MM.1S (cell line): Measurements from ENCODE around the gene GNE.

Experiments
- DNase-seq: peaks from one replicate; pipeline ENCODE4 v3.0.0-alpha.2; 2015
- H2AFZ ChIP-seq: fragments of 300-600 bp; sonication (generic); 2 replicates; pipeline ENCODE4 v1.6.0; 2016; ENCODE audit warnings: antibody characterized with exemption, low read length
- H3F3A ChIP-seq: fragments of 300-600 bp; sonication (generic); 2 replicates; pipeline ENCODE4 v1.6.1; 2016; ENCODE audit warnings: mild to moderate bottlenecking, antibody characterized with exemption, low read length, moderate library complexity, mixed read lengths; ENCODE audit not compliant: insufficient read depth
- H3K27ac ChIP-seq: fragments of 300-600 bp; sonication (generic); 2 replicates; pipeline ENCODE4 v1.5.1; 2016; ENCODE audit warnings: mild to moderate bottlenecking, low read length
- H3K27me3 ChIP-seq: fragments of 300-600 bp; sonication (generic); replicated peaks from 2 replicates; pipeline ENCODE4 v1.6.0; 2016; ENCODE audit warnings: low read length; ENCODE audit not compliant: insufficient read depth
- H3K36me3 ChIP-seq: fragments of 300-600 bp; sonication (generic); replicated peaks from 2 replicates; pipeline ENCODE4 v1.6.1; 2016; ENCODE audit warnings: mild to moderate bottlenecking, low read length, mixed read lengths; ENCODE audit not compliant: insufficient read depth
- H3K4me1 ChIP-seq: fragments of 300-600 bp; sonication (generic); 2 replicates; pipeline ENCODE4 v1.6.1; 2016; ENCODE audit warnings: low read length, mixed read lengths
- H3K4me2 ChIP-seq: fragments of 300-600 bp; sonication (generic); 2 replicates; pipeline ENCODE4 v1.6.0; 2016; ENCODE audit warnings: low read depth, low read length
- H3K4me3 ChIP-seq: fragments of 300-600 bp; sonication (generic); 2 replicates; pipeline ENCODE4 v1.5.1; 2016; ENCODE audit warnings: low read length, mixed read lengths
- H3K79me2 ChIP-seq: fragments of 300-600 bp; sonication (generic); 2 replicates; pipeline ENCODE4 v1.6.1; 2016; ENCODE audit warnings: mixed run types, low read length, mixed read lengths
- H3K9ac ChIP-seq: fragments of 300-600 bp; sonication (generic); 2 replicates; pipeline ENCODE4 v1.6.1; 2016; ENCODE audit warnings: low read length, mixed read lengths
- H3K9me2 ChIP-seq: fragments of 300-600 bp; sonication (generic); replicated peaks from 2 replicates; pipeline ENCODE4 v1.6.1; 2016; ENCODE audit warnings: mild to moderate bottlenecking, low read length, mixed read lengths; ENCODE audit not compliant: insufficient read depth
- H3K9me3 ChIP-seq: fragments of 300-600 bp; sonication (generic); replicated peaks from 2 replicates; pipeline ENCODE4 v1.6.1; 2016; ENCODE audit warnings: mild to moderate bottlenecking, low read length, mixed read lengths; ENCODE audit not compliant: insufficient read depth
- H4K20me1 ChIP-seq: fragments of 300-600 bp; sonication (generic); 2 replicates; pipeline ENCODE4 v1.6.1; 2016; ENCODE audit warnings: mild to moderate bottlenecking, low read length, moderate library complexity, mixed read lengths; ENCODE audit not compliant: insufficient read depth
- EZH2 ChIP-seq: fragments of 300-600 bp; sonication (generic); optimal IDR thresholded peaks from 2 replicates; pipeline ENCODE3; 2017; ENCODE audit warnings: low read depth, mild to moderate bottlenecking, antibody characterized with exemption, low read length, mixed read lengths
- EZH2phosphoT487 ChIP-seq: fragments of 300-600 bp; sonication (generic); IDR thresholded peaks from 2 replicates; pipeline ENCODE4 v1.6.1; 2018; ENCODE audit warnings: antibody characterized with exemption, low read length
- TF ChIP-seq, protein P1 (sequence below): fragments of 300-600 bp; sonication (generic); IDR thresholded peaks from 2 replicates; pipeline ENCODE4 v1.5.1; 2016; ENCODE audit warnings: antibody characterized with exemption, low read length, mixed read lengths

GNE gene

DNA sequence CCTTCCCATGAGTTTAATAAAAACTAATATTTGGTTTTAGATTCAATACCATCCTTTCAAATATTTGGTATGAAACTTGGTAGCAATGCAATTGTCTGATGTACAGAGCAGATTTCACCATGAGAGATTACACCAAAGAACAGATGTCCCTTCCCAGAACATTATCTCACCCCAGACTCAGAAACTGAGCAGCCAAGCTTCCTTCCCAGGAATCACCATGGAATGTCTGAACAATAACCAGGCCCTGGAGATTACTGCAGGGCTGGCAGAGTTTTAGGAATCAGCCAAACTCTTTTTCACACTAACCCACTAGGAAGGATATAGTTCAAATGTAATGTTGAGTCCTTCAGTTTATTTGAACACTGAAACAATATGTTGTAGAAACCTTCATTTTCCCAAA is 43.7 kb downstream of the GNE start:
- no peak overlapping the region for H3K4me2 ChIP-seq
- H3K27ac ChIP-seq, result no peak overlapping the region
- peaks cover 21% of the 10 kb centered on the region for H4K20me1 ChIP-seq
- H3K9me3 ChIP-seq, result no peaks in the 10 kb centered on the region
- DNase-seq, result no peak
- no peaks in the 10 kb centered on the region for H3F3A ChIP-seq
- H3K79me2 ChIP-seq, result peaks cover 36% of the 10 kb centered on the region
- no peaks in the 10 kb centered on the region for H3K27me3 ChIP-seq
- no peak overlapping the region for H3K4me3 ChIP-seq
- no peak for TF ChIP-seq EZH2phosphoT487
- no peak for TF ChIP-seq EZH2
- TF ChIP-seq, protein P1, sequence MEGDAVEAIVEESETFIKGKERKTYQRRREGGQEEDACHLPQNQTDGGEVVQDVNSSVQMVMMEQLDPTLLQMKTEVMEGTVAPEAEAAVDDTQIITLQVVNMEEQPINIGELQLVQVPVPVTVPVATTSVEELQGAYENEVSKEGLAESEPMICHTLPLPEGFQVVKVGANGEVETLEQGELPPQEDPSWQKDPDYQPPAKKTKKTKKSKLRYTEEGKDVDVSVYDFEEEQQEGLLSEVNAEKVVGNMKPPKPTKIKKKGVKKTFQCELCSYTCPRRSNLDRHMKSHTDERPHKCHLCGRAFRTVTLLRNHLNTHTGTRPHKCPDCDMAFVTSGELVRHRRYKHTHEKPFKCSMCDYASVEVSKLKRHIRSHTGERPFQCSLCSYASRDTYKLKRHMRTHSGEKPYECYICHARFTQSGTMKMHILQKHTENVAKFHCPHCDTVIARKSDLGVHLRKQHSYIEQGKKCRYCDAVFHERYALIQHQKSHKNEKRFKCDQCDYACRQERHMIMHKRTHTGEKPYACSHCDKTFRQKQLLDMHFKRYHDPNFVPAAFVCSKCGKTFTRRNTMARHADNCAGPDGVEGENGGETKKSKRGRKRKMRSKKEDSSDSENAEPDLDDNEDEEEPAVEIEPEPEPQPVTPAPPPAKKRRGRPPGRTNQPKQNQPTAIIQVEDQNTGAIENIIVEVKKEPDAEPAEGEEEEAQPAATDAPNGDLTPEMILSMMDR, result no peak
- no peaks in the 10 kb centered on the region for H3K4me1 ChIP-seq
- H2AFZ ChIP-seq, result no peak overlapping the region
- peaks cover 5% of the 10 kb centered on the region; the same call in 1 of the 2 replicates for H3K36me3 ChIP-seq
- no peaks in the 10 kb centered on the region for H3K9me2 ChIP-seq
- H3K9ac ChIP-seq, result no peak overlapping the region

DNA sequence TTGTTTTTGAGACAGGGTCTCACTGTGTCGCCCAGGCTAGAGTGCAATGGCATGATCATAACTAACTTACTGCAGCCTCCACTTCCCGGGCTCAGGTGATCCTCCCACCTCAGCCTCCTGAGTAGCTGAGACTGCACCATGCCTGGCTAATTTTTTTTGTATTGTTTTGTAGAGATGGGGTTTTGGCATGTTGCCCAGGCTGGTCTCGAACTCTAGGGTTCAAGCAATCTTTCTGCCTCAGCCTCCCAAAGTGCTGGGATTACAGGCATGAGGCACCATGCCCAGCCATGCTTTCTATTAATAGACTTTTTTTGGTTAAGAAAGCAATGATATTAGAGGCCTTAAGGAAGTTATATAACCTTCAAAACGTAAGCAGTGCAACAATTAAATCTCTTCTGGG is 44.3 kb downstream of the GNE start:
- Histone ChIP-seq H3F3A (no peaks in the 10 kb centered on the region), H3K27me3 (no peaks in the 10 kb centered on the region), H3K79me2 (peaks cover 42% of the 10 kb centered on the region), H3K4me2 (no peak overlapping the region), H3K9me3 (no peaks in the 10 kb centered on the region), H3K9me2 (no peaks in the 10 kb centered on the region), H2AFZ (no peak overlapping the region), H3K4me3 (no peak overlapping the region), H3K4me1 (no peaks in the 10 kb centered on the region), H3K9ac (no peak overlapping the region), H3K27ac (no peak overlapping the region), H4K20me1 (peaks cover 27% of the 10 kb centered on the region), H3K36me3 (peaks cover 8% of the 10 kb centered on the region; the same call in 1 of the 2 replicates)
- no peak for DNase-seq
- no peak for TF ChIP-seq EZH2
- TF ChIP-seq, protein P1, result no peak
- TF ChIP-seq EZH2phosphoT487, result no peak

DNA sequence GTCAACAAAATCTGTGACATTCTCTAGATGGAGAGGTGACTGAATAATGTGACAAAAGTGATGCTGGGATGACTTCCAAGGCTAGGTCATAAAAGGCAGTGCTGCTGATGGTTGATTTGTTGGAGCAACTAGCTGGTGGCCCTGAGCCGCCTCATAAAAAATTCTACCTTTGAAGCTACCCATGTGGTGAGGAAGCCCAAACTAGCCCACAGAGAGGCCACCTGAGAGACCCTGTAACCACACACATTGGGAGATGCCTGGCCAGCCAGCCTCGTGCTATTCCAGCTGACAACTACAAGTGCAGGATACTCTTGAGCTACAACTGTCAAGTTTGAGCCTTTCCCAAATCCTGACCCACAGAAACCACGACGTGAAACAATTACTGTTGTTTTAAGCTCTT is 44.9 kb downstream of the GNE start:
- Histone ChIP-seq H3K4me1 (no peaks in the 10 kb centered on the region), H3K9ac (no peak overlapping the region), H3F3A (no peaks in the 10 kb centered on the region), H4K20me1 (peaks cover 33% of the 10 kb centered on the region), H3K27ac (no peak overlapping the region), H3K27me3 (no peaks in the 10 kb centered on the region), H3K4me2 (no peak overlapping the region), H3K9me3 (no peaks in the 10 kb centered on the region), H2AFZ (no peak overlapping the region), H3K4me3 (no peak overlapping the region), H3K9me2 (no peaks in the 10 kb centered on the region), H3K79me2 (peaks cover 48% of the 10 kb centered on the region), H3K36me3 (peaks cover 11% of the 10 kb centered on the region; the same call in 1 of the 2 replicates)
- TF ChIP-seq EZH2 (no peak), EZH2phosphoT487 (no peak)
- TF ChIP-seq, protein P1, result no peak
- DNase-seq, result no peak
